GM23338 (cell line): ENCODE measurements around the gene TPO. TPM values are rescaled to one million over a fixed set of nuclear protein-coding genes. Genes with fewer than 3 reads are reported as not detected.

Experiments used
- ATAC-seq: fragments of 200-7000 bp; cut with Tn5 transposase; 3 replicates; pipeline ENCODE4 v1.9.1; 2020
- DNase-seq: peaks from one replicate; pipeline ENCODE4 v3.0.0-alpha.2; 2015; ENCODE audit warnings: low spot score
- H2AFZ ChIP-seq: fragments of 200-600 bp; sonication (generic); 2 replicates; pipeline ENCODE4 v1.8.0; 2016; ENCODE audit warnings: antibody characterized with exemption, mild to moderate bottlenecking, moderate library complexity
- H3F3A ChIP-seq: fragments of 200-600 bp; sonication (generic); replicated peaks from 2 replicates; pipeline ENCODE4 v1.8.0; 2017; ENCODE audit warnings: antibody characterized with exemption, mixed run types, low read depth
- H3K27ac ChIP-seq: fragments of 200-600 bp; sonication (generic); 2 replicates; pipeline ENCODE4 v1.6.1; 2016; ENCODE audit warnings: low read depth
- H3K27me3 ChIP-seq: fragments of 200-600 bp; sonication (generic); 2 replicates; pipeline ENCODE4 v1.8.0; 2016; ENCODE audit warnings: mild to moderate bottlenecking, mixed run types, moderate library complexity; ENCODE audit not compliant: insufficient read depth
- H3K36me3 ChIP-seq: fragments of 200-600 bp; sonication (generic); 2 replicates; pipeline ENCODE4 v1.8.0; 2016; ENCODE audit warnings: mild to moderate bottlenecking; ENCODE audit not compliant: insufficient read depth
- H3K4me1 ChIP-seq: fragments of 200-600 bp; sonication (generic); 2 replicates; pipeline ENCODE4 v1.8.0; 2016; ENCODE audit warnings: mild to moderate bottlenecking, moderate library complexity; ENCODE audit not compliant: insufficient read depth
- H3K4me2 ChIP-seq: fragments of 200-600 bp; sonication (generic); 2 replicates; pipeline ENCODE4 v1.7.1; 2017; ENCODE audit warnings: mixed run types
- H3K4me3 ChIP-seq: fragments of 200-600 bp; sonication (generic); 2 replicates; pipeline ENCODE4 v1.6.1; 2016; ENCODE audit warnings: mixed run types
- H3K79me2 ChIP-seq: fragments of 200-600 bp; sonication (generic); replicated peaks from 2 replicates; pipeline ENCODE4 v1.8.0; 2017; ENCODE audit warnings: mild to moderate bottlenecking; ENCODE audit not compliant: insufficient read depth
- H3K9me2 ChIP-seq: fragments of 200-600 bp; sonication (generic); 2 replicates; pipeline ENCODE4 v1.8.0; 2017; ENCODE audit not compliant: insufficient read depth
- H4K20me1 ChIP-seq: fragments of 200-600 bp; sonication (generic); replicated peaks from 2 replicates; pipeline ENCODE4 v1.8.0; 2017; ENCODE audit warnings: mild to moderate bottlenecking; ENCODE audit not compliant: insufficient read depth
- H3K27ac Mint-ChIP-seq: 2 replicates; pipeline ENCODE4 v1.8.0; 2020; ENCODE audit warnings: inconsistent platforms, mild to moderate bottlenecking, moderate library complexity, mixed read lengths
- H3K27me3 Mint-ChIP-seq: 3 replicates; pipeline ENCODE4 v1.8.0; 2022; ENCODE audit warnings: low read depth, mild to moderate bottlenecking, moderate library complexity, mixed read lengths, inconsistent platforms; ENCODE audit not compliant: insufficient read depth, poor library complexity
- H3K36me3 Mint-ChIP-seq: 3 replicates; pipeline ENCODE4 v1.8.0; 2021; ENCODE audit warnings: low read depth, mild to moderate bottlenecking, inconsistent platforms, moderate library complexity, mixed read lengths
- H3K4me1 Mint-ChIP-seq: 3 replicates; pipeline ENCODE4 v1.8.0; 2020; ENCODE audit warnings: mild to moderate bottlenecking, inconsistent platforms, mixed read lengths
- H3K4me3 Mint-ChIP-seq: 3 replicates; pipeline ENCODE4 v1.8.0; 2021; ENCODE audit warnings: moderate library complexity, mild to moderate bottlenecking, inconsistent platforms, mixed read lengths
- H3K9me3 Mint-ChIP-seq: 3 replicates; pipeline ENCODE4 v1.8.0; 2020; ENCODE audit warnings: moderate library complexity, mild to moderate bottlenecking, inconsistent platforms, mixed read lengths
- CREB1 ChIP-seq: fragments of 250-450 bp; sonication (Bioruptor Pico); IDR thresholded peaks from 2 replicates; pipeline ENCODE4 v1.5.0; 2020; ENCODE audit warnings: low read depth, mild to moderate bottlenecking, moderate library complexity
- EZH2 ChIP-seq: fragments of 200-600 bp; sonication (generic); IDR thresholded peaks from one replicate; pipeline ENCODE4 v1.8.0; 2017; ENCODE audit warnings: antibody characterized with exemption, mild to moderate bottlenecking, low read depth; ENCODE audit not compliant: unreplicated experiment
- EZH2phosphoT487 ChIP-seq: fragments of 200-600 bp; sonication (generic); IDR thresholded peaks from one replicate; pipeline ENCODE4 v1.8.1; 2018; ENCODE audit warnings: antibody characterized with exemption; ENCODE audit not compliant: unreplicated experiment
- JUNB ChIP-seq: IDR thresholded peaks from one replicate; pipeline ENCODE4 v1.6.1; 2016; ENCODE audit warnings: antibody characterized with exemption; ENCODE audit not compliant: unreplicated experiment
- NANOG ChIP-seq: IDR thresholded peaks from 2 replicates; pipeline ENCODE4 v1.6.1; 2016; ENCODE audit warnings: antibody characterized with exemption, borderline replicate concordance
- POLR2AphosphoS5 ChIP-seq: IDR thresholded peaks from 2 replicates; pipeline ENCODE4 v1.6.1; 2016; ENCODE audit warnings: antibody characterized with exemption, low read depth
- STAT1 ChIP-seq: IDR thresholded peaks from one replicate; pipeline ENCODE4 v1.6.1; 2016; ENCODE audit warnings: antibody characterized with exemption; ENCODE audit not compliant: unreplicated experiment
- ZNF114 ChIP-seq: fragments of 250-450 bp; sonication (Bioruptor Pico); IDR thresholded peaks from 2 replicates; pipeline ENCODE4 v1.5.0; 2020; ENCODE audit warnings: mild to moderate bottlenecking, moderate library complexity
- ZNF331 ChIP-seq: fragments of 250-450 bp; sonication (Bioruptor Pico); IDR thresholded peaks from 2 replicates; pipeline ENCODE4 v1.5.0; 2020; ENCODE audit warnings: low read depth, mild to moderate bottlenecking, moderate library complexity
- polyA plus RNA-seq: library from polyadenylated mRNA; unstranded; fragments of >200 nt; fragmentation: Nextera tagmentation; extraction: Ambion mirVana; gene quantifications from 2 replicates; pipeline ENCODE4 v1.2.1, GENCODE V29; 2016
- total RNA-seq: library from RNA; depleted of rRNA; stranded (reverse); fragments of >200 nt; shearing (Covaris generic); gene quantifications from 2 replicates; pipeline ENCODE4 v1.2.3, GENCODE V29; 2014
- TF ChIP-seq, protein P1 (sequence below): fragments of 250-450 bp; sonication (Bioruptor Pico); IDR thresholded peaks from 2 replicates; pipeline ENCODE4 v1.5.0; 2020; ENCODE audit warnings: mild to moderate bottlenecking, moderate library complexity
- TF ChIP-seq, protein P2 (sequence below): IDR thresholded peaks from one replicate; pipeline ENCODE4 v1.6.1; 2018; ENCODE audit warnings: antibody characterized with exemption; ENCODE audit not compliant: unreplicated experiment
- TF ChIP-seq, protein P3 (sequence below): IDR thresholded peaks from 2 replicates; pipeline ENCODE4 v1.6.1; 2016; ENCODE audit warnings: antibody characterized with exemption
- TF ChIP-seq, protein P4 (sequence below), 2 experiments: fragments of 200-600 bp in 1 of 2; sonication (generic) in 1 of 2; conservative IDR thresholded peaks; 2 replicates each; pipeline versions ENCODE4 v1.5.1 to v1.6.1; 2016 to 2017; ENCODE audit warnings: antibody characterized with exemption in 2 of 2, low read depth in 2 of 2, mild to moderate bottlenecking in 2 of 2, moderate library complexity in 1 of 2

The TPO gene
- total and polyA plus RNA-seq, 2 experiments from 2014 or later = 0.74 TPM; not detected in 1

DNA sequence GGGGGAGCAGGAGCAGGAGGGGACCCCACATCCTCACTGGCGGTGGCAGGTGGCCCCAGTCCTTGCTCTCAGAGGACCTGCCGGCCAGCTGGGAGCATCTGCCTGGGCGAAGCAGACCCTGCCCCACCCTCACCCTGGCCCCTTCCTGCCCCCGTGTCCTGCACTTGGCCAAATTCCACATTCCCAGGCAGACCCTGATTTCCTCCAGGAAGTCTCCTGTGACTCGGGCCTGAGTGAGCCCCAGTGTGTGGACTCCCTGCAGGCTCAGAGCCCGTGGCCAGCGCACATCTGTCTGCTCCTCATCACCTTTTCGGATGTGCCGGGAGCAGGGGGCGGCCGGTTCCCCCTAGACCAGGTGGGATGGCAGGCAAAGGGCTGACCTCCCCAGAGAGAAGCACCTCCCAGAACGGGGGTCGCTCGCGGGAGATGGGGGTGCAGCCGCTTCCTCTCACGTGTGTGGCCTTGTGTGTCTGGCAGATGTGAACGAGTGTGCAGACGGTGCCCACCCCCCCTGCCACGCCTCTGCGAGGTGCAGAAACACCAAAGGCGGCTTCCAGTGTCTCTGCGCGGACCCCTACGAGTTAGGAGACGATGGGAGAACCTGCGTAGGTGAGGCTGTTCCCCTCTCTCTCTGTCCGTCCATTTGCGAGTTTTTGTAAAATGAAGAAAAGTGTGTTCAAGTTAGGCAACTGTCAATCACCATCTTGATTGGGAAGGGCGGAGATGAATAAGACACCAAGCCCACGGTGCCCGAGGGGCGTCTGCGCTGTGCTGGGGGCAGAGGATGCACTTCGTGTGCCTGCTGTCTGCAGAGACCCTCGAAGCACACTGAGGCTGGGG lies 90.4 kb downstream of the TPO start:
- no peak for ATAC-seq
- Mint-ChIP-seq H3K36me3 (no peaks in the 10 kb centered on the region; the same call in 2 of the 3 replicates), H3K4me1 (no peaks in the 10 kb centered on the region; the same call in 2 of the 3 replicates), H3K27ac (no peak overlapping the region), H3K4me3 (no peak overlapping the region), H3K9me3 (no peaks in the 10 kb centered on the region), H3K27me3 (peaks cover 2% of the 10 kb centered on the region)
- Histone ChIP-seq H2AFZ (no peak overlapping the region), H3K4me1 (no peaks in the 10 kb centered on the region), H3K27ac (no peak overlapping the region), H3K9me2 (no peaks in the 10 kb centered on the region), H3K4me2 (no peak overlapping the region), H3K27me3 (no peaks in the 10 kb centered on the region), H3K36me3 (no peaks in the 10 kb centered on the region), H3F3A (no peaks in the 10 kb centered on the region), H3K79me2 (no peaks in the 10 kb centered on the region), H4K20me1 (no peaks in the 10 kb centered on the region), H3K4me3 (no peak overlapping the region)
- TF ChIP-seq, protein P1, sequence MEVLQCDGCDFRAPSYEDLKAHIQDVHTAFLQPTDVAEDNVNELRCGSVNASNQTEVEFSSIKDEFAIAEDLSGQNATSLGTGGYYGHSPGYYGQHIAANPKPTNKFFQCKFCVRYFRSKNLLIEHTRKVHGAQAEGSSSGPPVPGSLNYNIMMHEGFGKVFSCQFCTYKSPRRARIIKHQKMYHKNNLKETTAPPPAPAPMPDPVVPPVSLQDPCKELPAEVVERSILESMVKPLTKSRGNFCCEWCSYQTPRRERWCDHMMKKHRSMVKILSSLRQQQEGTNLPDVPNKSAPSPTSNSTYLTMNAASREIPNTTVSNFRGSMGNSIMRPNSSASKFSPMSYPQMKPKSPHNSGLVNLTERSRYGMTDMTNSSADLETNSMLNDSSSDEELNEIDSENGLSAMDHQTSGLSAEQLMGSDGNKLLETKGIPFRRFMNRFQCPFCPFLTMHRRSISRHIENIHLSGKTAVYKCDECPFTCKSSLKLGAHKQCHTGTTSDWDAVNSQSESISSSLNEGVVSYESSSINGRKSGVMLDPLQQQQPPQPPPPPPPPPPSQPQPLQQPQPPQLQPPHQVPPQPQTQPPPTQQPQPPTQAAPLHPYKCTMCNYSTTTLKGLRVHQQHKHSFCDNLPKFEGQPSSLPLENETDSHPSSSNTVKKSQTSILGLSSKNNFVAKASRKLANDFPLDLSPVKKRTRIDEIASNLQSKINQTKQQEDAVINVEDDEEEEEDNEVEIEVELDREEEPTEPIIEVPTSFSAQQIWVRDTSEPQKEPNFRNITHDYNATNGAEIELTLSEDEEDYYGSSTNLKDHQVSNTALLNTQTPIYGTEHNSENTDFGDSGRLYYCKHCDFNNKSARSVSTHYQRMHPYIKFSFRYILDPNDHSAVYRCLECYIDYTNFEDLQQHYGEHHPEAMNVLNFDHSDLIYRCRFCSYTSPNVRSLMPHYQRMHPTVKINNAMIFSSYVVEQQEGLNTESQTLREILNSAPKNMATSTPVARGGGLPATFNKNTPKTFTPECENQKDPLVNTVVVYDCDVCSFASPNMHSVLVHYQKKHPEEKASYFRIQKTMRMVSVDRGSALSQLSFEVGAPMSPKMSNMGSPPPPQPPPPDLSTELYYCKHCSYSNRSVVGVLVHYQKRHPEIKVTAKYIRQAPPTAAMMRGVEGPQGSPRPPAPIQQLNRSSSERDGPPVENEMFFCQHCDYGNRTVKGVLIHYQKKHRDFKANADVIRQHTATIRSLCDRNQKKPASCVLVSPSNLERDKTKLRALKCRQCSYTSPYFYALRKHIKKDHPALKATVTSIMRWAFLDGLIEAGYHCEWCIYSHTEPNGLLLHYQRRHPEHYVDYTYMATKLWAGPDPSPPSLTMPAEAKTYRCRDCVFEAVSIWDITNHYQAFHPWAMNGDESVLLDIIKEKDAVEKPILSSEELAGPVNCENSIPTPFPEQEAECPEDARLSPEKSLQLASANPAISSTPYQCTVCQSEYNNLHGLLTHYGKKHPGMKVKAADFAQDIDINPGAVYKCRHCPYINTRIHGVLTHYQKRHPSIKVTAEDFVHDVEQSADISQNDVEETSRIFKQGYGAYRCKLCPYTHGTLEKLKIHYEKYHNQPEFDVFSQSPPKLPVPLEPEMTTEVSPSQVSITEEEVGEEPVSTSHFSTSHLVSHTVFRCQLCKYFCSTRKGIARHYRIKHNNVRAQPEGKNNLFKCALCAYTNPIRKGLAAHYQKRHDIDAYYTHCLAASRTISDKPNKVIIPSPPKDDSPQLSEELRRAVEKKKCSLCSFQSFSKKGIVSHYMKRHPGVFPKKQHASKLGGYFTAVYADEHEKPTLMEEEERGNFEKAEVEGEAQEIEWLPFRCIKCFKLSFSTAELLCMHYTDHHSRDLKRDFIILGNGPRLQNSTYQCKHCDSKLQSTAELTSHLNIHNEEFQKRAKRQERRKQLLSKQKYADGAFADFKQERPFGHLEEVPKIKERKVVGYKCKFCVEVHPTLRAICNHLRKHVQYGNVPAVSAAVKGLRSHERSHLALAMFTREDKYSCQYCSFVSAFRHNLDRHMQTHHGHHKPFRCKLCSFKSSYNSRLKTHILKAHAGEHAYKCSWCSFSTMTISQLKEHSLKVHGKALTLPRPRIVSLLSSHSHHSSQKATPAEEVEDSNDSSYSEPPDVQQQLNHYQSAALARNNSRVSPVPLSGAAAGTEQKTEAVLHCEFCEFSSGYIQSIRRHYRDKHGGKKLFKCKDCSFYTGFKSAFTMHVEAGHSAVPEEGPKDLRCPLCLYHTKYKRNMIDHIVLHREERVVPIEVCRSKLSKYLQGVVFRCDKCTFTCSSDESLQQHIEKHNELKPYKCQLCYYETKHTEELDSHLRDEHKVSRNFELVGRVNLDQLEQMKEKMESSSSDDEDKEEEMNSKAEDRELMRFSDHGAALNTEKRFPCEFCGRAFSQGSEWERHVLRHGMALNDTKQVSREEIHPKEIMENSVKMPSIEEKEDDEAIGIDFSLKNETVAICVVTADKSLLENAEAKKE (CRISPR knock-in tag) = no peak
- TF ChIP-seq EZH2 = no peak
- TF ChIP-seq, protein P2, sequence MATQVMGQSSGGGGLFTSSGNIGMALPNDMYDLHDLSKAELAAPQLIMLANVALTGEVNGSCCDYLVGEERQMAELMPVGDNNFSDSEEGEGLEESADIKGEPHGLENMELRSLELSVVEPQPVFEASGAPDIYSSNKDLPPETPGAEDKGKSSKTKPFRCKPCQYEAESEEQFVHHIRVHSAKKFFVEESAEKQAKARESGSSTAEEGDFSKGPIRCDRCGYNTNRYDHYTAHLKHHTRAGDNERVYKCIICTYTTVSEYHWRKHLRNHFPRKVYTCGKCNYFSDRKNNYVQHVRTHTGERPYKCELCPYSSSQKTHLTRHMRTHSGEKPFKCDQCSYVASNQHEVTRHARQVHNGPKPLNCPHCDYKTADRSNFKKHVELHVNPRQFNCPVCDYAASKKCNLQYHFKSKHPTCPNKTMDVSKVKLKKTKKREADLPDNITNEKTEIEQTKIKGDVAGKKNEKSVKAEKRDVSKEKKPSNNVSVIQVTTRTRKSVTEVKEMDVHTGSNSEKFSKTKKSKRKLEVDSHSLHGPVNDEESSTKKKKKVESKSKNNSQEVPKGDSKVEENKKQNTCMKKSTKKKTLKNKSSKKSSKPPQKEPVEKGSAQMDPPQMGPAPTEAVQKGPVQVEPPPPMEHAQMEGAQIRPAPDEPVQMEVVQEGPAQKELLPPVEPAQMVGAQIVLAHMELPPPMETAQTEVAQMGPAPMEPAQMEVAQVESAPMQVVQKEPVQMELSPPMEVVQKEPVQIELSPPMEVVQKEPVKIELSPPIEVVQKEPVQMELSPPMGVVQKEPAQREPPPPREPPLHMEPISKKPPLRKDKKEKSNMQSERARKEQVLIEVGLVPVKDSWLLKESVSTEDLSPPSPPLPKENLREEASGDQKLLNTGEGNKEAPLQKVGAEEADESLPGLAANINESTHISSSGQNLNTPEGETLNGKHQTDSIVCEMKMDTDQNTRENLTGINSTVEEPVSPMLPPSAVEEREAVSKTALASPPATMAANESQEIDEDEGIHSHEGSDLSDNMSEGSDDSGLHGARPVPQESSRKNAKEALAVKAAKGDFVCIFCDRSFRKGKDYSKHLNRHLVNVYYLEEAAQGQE = no peak
- no peak for TF ChIP-seq STAT1
- TF ChIP-seq, protein P3, sequence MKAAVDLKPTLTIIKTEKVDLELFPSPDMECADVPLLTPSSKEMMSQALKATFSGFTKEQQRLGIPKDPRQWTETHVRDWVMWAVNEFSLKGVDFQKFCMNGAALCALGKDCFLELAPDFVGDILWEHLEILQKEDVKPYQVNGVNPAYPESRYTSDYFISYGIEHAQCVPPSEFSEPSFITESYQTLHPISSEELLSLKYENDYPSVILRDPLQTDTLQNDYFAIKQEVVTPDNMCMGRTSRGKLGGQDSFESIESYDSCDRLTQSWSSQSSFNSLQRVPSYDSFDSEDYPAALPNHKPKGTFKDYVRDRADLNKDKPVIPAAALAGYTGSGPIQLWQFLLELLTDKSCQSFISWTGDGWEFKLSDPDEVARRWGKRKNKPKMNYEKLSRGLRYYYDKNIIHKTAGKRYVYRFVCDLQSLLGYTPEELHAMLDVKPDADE = no peak
- no peak for TF ChIP-seq JUNB
- no peak for TF ChIP-seq POLR2AphosphoS5
- no peak for TF ChIP-seq ZNF331 (CRISPR knock-in tag)
- TF ChIP-seq, protein P4, sequence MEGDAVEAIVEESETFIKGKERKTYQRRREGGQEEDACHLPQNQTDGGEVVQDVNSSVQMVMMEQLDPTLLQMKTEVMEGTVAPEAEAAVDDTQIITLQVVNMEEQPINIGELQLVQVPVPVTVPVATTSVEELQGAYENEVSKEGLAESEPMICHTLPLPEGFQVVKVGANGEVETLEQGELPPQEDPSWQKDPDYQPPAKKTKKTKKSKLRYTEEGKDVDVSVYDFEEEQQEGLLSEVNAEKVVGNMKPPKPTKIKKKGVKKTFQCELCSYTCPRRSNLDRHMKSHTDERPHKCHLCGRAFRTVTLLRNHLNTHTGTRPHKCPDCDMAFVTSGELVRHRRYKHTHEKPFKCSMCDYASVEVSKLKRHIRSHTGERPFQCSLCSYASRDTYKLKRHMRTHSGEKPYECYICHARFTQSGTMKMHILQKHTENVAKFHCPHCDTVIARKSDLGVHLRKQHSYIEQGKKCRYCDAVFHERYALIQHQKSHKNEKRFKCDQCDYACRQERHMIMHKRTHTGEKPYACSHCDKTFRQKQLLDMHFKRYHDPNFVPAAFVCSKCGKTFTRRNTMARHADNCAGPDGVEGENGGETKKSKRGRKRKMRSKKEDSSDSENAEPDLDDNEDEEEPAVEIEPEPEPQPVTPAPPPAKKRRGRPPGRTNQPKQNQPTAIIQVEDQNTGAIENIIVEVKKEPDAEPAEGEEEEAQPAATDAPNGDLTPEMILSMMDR (conservative IDR thresholded peaks at IDR 0.05; ENCODE audit: low read depth in 2 of 2) = no peak
- no peak for TF ChIP-seq ZNF114 (CRISPR knock-in tag)
- TF ChIP-seq CREB1 (CRISPR knock-in tag) = no peak
- no peak for TF ChIP-seq NANOG
- TF ChIP-seq EZH2phosphoT487 = no peak
- DNase-seq = no peak
